Stimulated activated CD8-positive, alpha-beta memory T cell treated with anti-CD3 and anti-CD28 coated beads, Interleukin-15, amount 100 ng/mL, for 4 hours (primary cell): ENCODE results near the gene EGR2.
"Not testable (repeated sequence)": the region's sequence is repeated elsewhere in the genome, so short reads cannot be mapped to it uniquely, and the experiment has no call there.

Experiments
- DNase-seq, 2 donors: peaks; one replicate each; pipeline ENCODE4 v3.0.0-alpha.2; 2020; ENCODE audit warnings: low read depth in 2 of 2

EGR2 gene

DNA sequence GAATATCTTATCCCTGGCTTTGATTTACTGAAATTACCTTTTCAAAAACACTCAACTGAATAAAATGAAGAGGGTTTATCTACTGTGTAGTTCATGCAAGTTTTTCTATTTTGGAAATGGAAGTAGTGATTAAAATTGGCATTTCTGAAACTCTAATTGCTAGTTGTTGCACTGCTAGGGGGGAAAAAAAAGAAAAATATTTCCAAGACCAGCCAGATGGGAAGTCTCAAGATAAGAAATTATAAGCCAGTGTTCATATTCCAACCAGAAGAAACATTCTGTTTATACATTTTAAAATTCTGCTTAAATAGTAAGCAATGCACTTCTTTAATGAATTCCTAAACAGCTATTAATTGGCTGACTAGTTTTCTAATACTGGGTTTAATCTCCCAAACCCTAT is 21.1 kb downstream of the EGR2 start:
- DNase-seq, result no peak

- DNase-seq, result no peak
These were observed 21.9 kb downstream of the EGR2 start for GRCh38 chr10:62794306-62794705.

DNA sequence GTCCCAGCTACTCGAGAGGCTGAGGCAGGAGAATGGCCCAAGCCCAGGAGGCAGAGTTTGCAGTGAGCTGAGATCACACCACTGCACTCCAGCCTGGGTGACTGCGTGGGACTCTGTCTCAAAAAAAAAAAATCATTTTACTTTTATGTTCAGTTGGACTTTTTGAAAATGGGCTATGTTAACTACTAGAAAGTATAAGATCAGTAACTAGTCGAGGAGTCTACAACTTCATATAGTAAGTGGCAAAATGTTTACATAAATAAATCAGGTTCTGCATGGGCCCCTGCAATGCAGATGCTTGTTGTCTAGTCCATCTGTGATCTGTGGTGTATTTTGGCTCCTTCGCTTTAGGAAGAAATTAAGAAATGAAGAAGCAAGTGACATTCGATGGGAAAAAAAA is 23.9 kb downstream of the EGR2 start:
- DNase-seq, result no peak

- DNase-seq, result no peak
These were observed 25.6 kb downstream of the EGR2 start for GRCh38 chr10:62790571-62790970.

DNA sequence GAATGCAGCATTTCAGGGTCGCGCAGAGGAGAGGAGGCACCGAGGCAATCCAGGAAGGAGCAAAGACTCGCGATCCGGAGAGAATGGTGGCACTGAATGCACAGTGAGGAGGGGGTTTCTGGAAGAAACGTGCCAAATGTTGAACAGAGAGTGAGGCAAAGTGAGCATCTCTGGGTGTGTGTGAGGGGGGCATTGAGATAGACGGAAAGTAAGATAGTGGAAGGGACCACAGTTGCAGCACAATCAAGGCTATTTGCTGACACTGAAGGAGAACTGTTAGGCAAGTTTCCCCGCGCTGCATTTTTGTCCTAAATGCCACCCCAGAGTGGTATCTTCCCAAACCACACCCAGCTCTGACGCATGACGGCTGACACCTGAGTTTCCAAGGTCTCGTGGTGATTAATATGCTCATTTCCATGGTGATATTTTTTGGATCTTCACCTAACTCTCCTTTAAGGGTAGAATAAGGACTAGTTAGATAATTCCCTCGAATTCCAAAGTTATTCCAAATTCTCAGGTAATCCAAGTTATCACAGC is 26.1 kb downstream of the EGR2 start:
- no peak for DNase-seq

DNA sequence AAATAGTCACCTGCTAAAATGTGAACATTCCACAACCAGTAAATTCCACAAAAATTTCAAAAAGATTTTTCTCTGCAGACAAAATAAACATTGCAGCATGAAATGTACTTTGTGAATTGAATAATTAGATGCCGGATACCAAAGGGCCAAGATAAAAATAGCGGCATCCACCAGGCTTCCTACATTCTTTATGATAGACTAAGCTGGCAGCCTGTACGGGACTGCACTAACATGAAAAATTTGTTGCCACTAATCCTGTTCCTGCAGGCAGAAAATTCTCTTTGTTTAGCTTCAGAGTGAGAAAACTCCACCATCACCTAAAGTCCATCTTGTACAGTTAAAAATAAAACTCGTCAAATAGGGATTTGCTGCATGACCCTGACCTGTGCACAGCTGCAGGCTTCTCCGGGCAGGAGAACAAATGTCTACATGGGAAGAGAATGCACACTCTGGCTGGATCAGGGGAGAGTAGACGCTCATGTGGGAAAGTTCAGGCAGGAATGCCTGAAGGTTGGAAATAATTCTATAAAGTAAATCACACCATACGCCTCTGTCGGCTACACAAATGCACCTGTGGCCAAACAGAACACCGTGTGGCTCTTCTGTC is 27.2 kb downstream of the EGR2 start:
- DNase-seq, result no peak

DNA sequence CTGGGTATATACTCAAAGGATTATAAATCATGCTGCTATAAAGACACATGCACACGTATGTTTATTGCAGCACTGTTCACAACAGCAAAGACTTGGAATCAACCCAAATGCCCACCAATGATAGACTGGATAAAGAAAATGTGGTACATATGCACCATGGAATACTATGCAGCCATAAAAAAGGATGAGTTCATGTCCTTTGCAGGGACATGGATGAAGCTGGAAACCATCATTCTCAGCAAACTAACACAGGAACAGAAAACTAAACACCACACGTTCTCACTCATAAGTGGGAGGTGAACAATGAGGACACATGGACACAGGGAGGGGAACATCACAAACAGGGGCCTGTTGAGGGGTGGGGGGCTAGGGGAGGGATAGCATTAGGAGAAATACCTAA is 27.9 kb downstream of the EGR2 start:
- not testable (repeated sequence) for DNase-seq

- not testable (repeated sequence) for DNase-seq
These were observed 31.6 kb downstream of the EGR2 start for GRCh38 chr10:62784537-62784936.

GRCh38 chr10:62779487-62780248 is 36.5 kb downstream of the EGR2 start:
- DNase-seq, result peak; percentile 65 to 88

DNA sequence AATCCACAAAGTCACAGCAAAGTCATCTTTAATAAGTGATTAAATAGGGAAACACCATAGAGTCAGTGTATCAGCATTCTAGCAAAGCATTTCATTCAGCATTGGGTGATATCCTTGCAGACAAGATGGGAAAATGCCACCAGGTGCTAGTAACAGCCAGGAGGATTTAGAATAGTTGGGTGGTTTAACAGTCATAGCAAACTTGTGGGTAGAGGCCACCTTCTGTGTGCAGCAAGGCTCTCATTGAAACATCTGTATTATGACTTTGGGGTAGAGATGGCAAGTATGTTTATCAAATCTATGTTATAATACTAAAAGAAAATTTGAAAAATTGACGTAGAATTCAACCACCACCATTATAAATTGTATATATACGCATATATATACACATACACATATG is 38.0 kb downstream of the EGR2 start:
- no peak for DNase-seq

DNA sequence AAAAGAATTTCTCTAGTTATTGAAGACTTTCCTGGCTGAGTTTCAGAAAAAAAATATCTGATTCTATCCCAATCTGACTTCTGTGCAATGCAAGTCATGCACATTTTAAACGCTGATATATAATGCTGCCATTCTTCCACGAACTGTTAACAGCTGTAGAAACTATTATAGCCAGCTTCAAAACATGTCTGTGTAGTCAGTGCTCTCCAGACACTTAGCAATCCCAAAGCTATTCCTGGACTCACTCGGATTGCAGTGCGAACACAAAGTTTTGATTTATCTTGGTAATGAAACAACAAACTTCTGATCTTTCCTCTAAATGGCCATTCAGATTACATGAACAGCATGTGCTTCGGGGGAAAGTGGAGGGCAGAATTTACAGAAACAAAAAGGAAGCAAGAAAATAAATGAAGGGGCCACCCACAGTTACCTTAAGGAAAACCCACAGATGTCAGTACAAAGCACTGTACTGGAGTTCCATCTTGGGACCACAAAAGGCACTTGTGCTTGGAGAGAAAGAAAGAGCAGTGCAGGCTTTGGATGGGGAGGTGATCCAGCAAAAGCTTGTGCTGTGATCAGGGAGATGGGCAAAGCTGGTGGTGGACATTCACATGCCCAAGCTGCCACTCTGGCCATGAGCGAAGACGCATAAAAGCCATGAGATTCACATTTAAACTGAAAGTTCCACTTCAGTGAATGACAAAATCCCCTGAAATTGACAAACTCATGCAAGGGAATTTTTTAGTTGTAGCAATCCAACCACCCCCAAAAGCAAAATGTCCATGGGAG is 43.8 kb downstream of the EGR2 start:
- no peak for DNase-seq

DNA sequence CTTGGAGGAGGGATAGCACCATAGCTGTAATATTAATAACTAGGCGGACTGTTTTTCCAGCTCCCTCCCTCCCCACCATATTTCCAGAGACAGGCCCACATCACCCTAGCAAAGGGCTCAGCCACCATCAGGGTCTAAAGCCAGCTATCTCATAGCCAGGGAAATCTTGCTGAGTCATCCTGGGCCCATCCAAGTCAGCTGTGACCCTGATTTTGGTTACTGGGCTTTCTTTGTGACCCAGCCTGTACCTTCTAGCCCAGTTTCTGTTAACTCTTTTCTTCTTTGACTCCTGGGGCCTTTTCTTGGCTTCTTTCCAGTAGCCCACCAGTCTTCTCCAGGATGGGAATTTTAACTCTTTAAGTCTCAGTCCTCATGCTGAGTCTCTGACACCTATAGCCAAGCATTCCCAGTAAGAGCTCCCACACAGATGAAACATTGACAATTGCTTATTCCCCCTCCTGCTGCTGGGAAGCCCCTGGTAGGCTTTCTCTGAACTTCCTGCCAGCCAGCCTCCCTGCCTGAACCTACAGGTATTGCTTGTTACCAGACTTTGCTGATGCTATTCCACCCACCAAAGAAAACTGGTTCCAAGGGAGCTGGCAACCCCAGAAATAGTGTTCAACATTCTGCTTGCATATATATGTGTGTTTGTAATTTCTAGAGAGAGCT is 46.5 kb downstream of the EGR2 start:
- no peak for DNase-seq

DNA sequence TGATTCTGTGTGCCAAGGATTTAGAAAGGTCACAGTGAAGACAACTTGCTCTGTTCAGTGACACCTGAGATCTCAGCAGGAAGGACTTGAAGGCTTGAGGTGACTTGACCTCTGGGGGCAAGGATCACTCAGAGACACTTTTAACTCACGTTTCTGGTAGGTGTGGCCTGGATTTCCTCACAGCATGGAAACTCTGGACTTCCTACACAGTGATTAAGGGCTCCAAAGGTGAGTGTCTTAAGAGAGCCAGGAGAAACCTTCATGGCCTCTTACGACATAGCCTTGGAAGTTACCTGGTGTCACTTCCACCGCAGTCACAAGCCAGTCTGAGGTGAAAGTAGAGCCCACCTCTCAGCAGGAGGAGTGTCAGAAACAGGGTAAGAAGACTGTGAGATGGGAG is 49.8 kb downstream of the EGR2 start:
- no peak for DNase-seq

DNA sequence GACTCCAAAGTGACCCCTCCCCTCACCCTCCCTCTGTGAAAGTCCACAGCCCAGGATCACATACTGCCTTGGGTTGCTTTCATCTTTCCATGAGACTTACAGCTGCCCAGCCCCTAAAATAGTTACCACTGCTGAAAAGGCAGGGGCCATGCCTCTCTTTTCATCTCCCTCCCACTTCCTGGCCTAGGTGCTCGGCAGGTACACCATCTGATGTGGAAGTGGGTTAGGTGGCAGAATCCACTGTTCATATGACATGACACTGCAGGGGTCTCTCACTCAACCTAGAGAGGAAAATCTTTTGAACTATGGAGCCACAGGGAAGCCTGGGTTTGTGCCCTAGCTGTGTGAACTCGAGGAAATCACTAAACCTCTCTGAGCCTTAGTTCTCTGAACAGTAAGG is 50.4 kb downstream of the EGR2 start:
- DNase-seq, result no peak

- DNase-seq, result no peak
These were observed 52.2 kb downstream of the EGR2 start for GRCh38 chr10:62764011-62764410.

DNA sequence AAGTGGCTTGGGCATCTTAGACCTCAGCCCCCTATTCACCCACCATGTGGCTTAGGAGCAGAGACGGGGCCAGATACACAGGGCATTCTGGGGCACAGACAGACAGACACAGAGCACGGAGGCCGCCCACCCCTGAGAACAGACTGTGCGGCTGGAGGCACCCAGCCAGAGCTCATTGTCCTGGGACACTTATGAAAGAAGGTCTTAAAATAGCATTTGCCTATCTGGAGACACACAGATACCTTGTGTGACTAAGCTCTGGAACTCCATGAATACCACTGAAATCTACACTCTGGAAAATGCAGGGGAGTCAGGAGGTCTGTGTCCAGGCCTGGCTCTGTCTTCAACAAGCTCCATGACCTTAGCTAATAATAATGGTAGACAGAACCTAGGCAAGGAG is 53.0 kb downstream of the EGR2 start:
- no peak for DNase-seq
